Tibial nerve (tissue), 4 donors: ENCODE data around the gene IFI27L1. TPM values are rescaled to one million over a fixed set of nuclear protein-coding genes. Genes with fewer than 3 reads are reported as not detected.

ENCODE experiments used
- DNase-seq, 2 donors: peaks; one replicate each; pipeline ENCODE4 v3.0.0-alpha.2; 2019; ENCODE audit warnings: low spot score in 2 of 2
- H3K27ac ChIP-seq, 4 donors: fragments of 200-600 bp; sonication (generic) in 3 of 4; one replicate each; pipeline ENCODE4 v1.5.1; 2017 to 2019; ENCODE audit warnings: mild to moderate bottlenecking in 1 of 4
- H3K27me3 ChIP-seq, 2 donors: fragments of 200-600 bp; sonication (generic) in 1 of 2; one replicate each; pipeline versions ENCODE4 v1.5.1 to v1.6.0; 2017 to 2019
- H3K36me3 ChIP-seq, 3 donors: fragments of 200-600 bp; sonication (generic); one replicate each; pipeline ENCODE4 v1.5.1; 2018 to 2019
- H3K4me1 ChIP-seq, 4 donors: fragments of 200-600 bp; sonication (generic) in 3 of 4; one replicate each; pipeline ENCODE4 v1.5.1; 2017 to 2019
- H3K4me3 ChIP-seq, 4 donors: fragments of 200-600 bp; sonication (generic) in 3 of 4; one replicate each; pipeline ENCODE4 v1.5.1; 2017 to 2019; ENCODE audit warnings: mild to moderate bottlenecking in 1 of 4, moderate library complexity in 1 of 4
- H3K9me3 ChIP-seq, 4 donors: fragments of 200-600 bp; sonication (generic) in 3 of 4; one replicate each; pipeline ENCODE4 v1.5.1; 2017 to 2019
- CTCF ChIP-seq, 5 experiments: fragments of 200-600 bp in 3 of 5; fragments of 450-650 bp in 2 of 5; sonication (generic) in 3 of 5; IDR thresholded peaks; one replicate each; pipeline ENCODE4 v1.5.1; 2016 to 2019; ENCODE audit warnings: antibody characterized with exemption in 5 of 5, mild to moderate bottlenecking in 3 of 5, moderate library complexity in 2 of 5
- EP300 ChIP-seq, 2 donors: sonication (generic); formaldehyde crosslinking; IDR thresholded peaks; one replicate each; pipeline ENCODE4 v1.6.1; 2017; ENCODE audit warnings: antibody characterized with exemption in 2 of 2, mild to moderate bottlenecking in 1 of 2
- POLR2A ChIP-seq, 2 donors: fragments of 450-650 bp; IDR thresholded peaks; one replicate each; pipeline ENCODE4 v1.6.1; 2017; ENCODE audit warnings: antibody characterized with exemption in 2 of 2, mild to moderate bottlenecking in 2 of 2, moderate library complexity in 2 of 2
- WGBS, 2 donors: methylation state at CpG; one replicate each; pipeline ENCODE4 v1.1.5; 2018; 5-methylcytosine and 5-hydroxymethylcytosine counted together
- total RNA-seq, 4 donors: library from RNA; depleted of rRNA; stranded (reverse); fragments of >200 nt; gene quantifications; one replicate each; pipeline ENCODE4 v1.1.0, GENCODE V29; 2016

IFI27L1 gene
- total RNA-seq, 4 donors from 2014 or later: 2.7 to 14.6 (median 7.2) TPM

DNA sequence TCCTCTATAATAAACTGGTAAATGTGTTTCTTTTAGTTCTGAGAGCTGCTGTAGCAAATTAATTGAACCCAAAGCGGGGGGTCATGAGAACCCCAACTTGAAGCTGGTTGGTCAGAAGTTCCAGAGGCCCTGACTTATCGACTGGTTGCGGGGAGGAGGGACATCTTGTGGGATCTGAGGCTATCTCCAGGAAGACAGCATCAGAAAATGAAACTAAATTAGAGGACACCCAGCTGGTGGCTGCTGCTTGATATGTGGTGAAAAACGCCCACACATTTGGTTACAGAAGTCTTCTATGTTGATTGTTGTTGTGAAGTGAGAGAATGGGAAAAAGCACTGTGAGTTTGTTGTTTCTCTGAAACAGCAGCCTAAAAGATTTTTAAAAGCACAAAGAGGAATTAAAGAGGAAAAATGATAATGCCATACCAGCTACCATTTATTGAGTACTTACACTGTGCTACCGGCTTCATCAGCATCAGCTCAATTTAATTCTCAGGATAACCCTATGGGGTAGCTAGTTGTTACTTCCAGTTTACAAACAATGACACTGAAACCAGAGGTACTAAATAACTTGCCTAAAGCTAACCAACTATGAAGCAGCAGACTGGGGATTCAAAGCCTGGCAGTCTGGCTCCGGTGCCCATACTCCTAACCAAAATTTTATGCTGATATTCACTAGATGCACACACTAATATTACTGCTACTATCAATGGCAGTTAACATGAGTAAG lies 24.4 kb upstream of the IFI27L1 start:
- 59 to 60% methylated on average over 6 of the region's 6 CpGs for WGBS, 2 donors
- DNase-seq: no peak
- no peaks in the 10 kb centered on the region for H3K9me3 ChIP-seq
- no peak overlapping the region for H3K4me3 ChIP-seq
- H3K27me3 ChIP-seq: no peaks in the 10 kb centered on the region
- H3K27ac ChIP-seq: peak overlapping the region in 3 of 4 donors; percentile 44 to 65 (median 60)
- TF ChIP-seq EP300 (IDR thresholded peaks at IDR 0.05) (no peak), CTCF (IDR thresholded peaks at IDR 0.05) (no peak), POLR2A (IDR thresholded peaks at IDR 0.05) (no peak)
- H3K36me3 ChIP-seq: peaks cover 0 to 99% (median 41%) of the 10 kb centered on the region in 3 donors
- peaks cover 0 to 39% (median 5%) of the 10 kb centered on the region in 4 donors for H3K4me1 ChIP-seq

- H3K27ac ChIP-seq: no peak overlapping the region
- no peak overlapping the region for H3K4me3 ChIP-seq
- H3K4me1 ChIP-seq: peaks cover 0 to 50% (median 8%) of the 10 kb centered on the region in 4 donors
- H3K36me3 ChIP-seq: peaks cover 0 to 95% (median 41%) of the 10 kb centered on the region in 3 donors
- TF ChIP-seq POLR2A (IDR thresholded peaks at IDR 0.05) (no peak), EP300 (IDR thresholded peaks at IDR 0.05) (no peak), CTCF (IDR thresholded peaks at IDR 0.05) (no peak)
- DNase-seq: no peak
- H3K9me3 ChIP-seq: no peaks in the 10 kb centered on the region
- WGBS, 2 donors: 84 to 93% methylated on average over 1 of the region's 1 CpG
- no peaks in the 10 kb centered on the region for H3K27me3 ChIP-seq
These were observed 22.9 kb upstream of the IFI27L1 start for GRCh38 chr14:94058128-94058673.

DNA sequence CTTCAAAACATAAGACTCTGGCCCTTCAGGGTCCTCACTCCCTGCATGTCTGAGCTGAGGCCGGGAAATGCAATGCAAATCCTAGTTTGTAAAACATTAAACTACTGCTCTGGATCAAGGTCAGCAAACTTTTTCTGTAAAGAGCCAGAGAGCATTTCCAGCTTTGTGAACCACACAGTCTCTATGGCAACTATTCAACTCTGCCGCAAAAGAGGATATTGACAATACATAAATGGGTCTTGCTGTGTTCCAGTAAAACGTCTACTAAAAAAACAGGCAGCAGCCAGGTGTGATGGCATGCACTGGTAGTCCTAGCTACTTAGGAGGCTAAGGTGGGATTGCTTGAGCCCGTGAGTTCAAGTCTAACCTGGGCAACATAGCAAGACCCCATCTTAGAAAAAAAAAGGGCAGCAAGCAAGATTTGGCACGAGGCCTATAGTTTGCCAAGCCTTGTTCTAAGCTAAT lies 22.4 kb upstream of the IFI27L1 start:
- TF ChIP-seq POLR2A (IDR thresholded peaks at IDR 0.05): no peak
- no peak for TF ChIP-seq EP300 (IDR thresholded peaks at IDR 0.05)
- DNase-seq: no peak
- Histone ChIP-seq H3K4me3 (no peak overlapping the region), H3K36me3 (peaks cover 0 to 97% (median 41%) of the 10 kb centered on the region in 3 donors), H3K9me3 (no peaks in the 10 kb centered on the region), H3K27ac (no peak overlapping the region), H3K27me3 (no peaks in the 10 kb centered on the region), H3K4me1 (peaks cover 0 to 54% (median 8%) of the 10 kb centered on the region in 4 donors)
- 65 to 69% methylated on average over 5 of the region's 5 CpGs for WGBS, 2 donors

GRCh38 chr14:94059998-94060397 lies 21.1 kb upstream of the IFI27L1 start:
- TF ChIP-seq CTCF (IDR thresholded peaks at IDR 0.05): no peak
- TF ChIP-seq EP300 (IDR thresholded peaks at IDR 0.05): no peak
- TF ChIP-seq POLR2A (IDR thresholded peaks at IDR 0.05): no peak
- H3K9me3 ChIP-seq: no peaks in the 10 kb centered on the region
- WGBS, 2 donors: 51% methylated on average over 5 of the region's 5 CpGs
- no peak for DNase-seq
- peaks cover 0 to 55% (median 8%) of the 10 kb centered on the region in 4 donors for H3K4me1 ChIP-seq
- H3K27me3 ChIP-seq: no peaks in the 10 kb centered on the region
- H3K27ac ChIP-seq: no peak overlapping the region
- no peak overlapping the region for H3K4me3 ChIP-seq
- H3K36me3 ChIP-seq: peaks cover 0 to 93% (median 28%) of the 10 kb centered on the region in 3 donors

- Histone ChIP-seq H3K4me3 (no peak overlapping the region), H3K9me3 (peaks cover 0 to 4% (median 0%) of the 10 kb centered on the region in 4 donors), H3K36me3 (peaks cover 0 to 76% (median 20%) of the 10 kb centered on the region in 3 donors), H3K27me3 (no peaks in the 10 kb centered on the region), H3K4me1 (peaks cover 0 to 71% (median 8%) of the 10 kb centered on the region in 4 donors), H3K27ac (no peak overlapping the region)
- DNase-seq: no peak
- TF ChIP-seq CTCF (IDR thresholded peaks at IDR 0.05): no peak
- TF ChIP-seq POLR2A (IDR thresholded peaks at IDR 0.05): no peak
- no peak for TF ChIP-seq EP300 (IDR thresholded peaks at IDR 0.05)
- WGBS, 2 donors: 68 to 72% methylated on average over 9 of the region's 9 CpGs
These were observed 18.7 kb upstream of the IFI27L1 start for GRCh38 chr14:94062344-94062940.
